Progenitor cell of endocrine pancreas (in vitro differentiated cells): ENCODE results near the gene CD300H. TPM values are rescaled to one million over a fixed set of nuclear protein-coding genes. Genes with fewer than 3 reads are reported as not detected.

Experiments
- DNase-seq: peaks from one replicate; pipeline ENCODE4 v3.0.0; 2021; ENCODE audit warnings: low spot score; ENCODE audit not compliant: unreplicated experiment
- H3K27ac Mint-ChIP-seq: 2 replicates; pipeline ENCODE4 v1.8.0; 2021; ENCODE audit warnings: mild to moderate bottlenecking, moderate library complexity, mixed read lengths
- H3K27me3 Mint-ChIP-seq: 2 replicates; pipeline ENCODE4 v1.8.0; 2021; ENCODE audit warnings: mixed read lengths
- H3K36me3 Mint-ChIP-seq: 2 replicates; pipeline ENCODE4 v1.8.0; 2022; ENCODE audit warnings: mixed read lengths; ENCODE audit not compliant: insufficient read depth
- H3K4me1 Mint-ChIP-seq: 2 replicates; pipeline ENCODE4 v1.8.0; 2021; ENCODE audit warnings: low read depth, mixed read lengths
- H3K4me3 Mint-ChIP-seq: 2 replicates; pipeline ENCODE4 v1.8.0; 2021; ENCODE audit warnings: low read depth, mild to moderate bottlenecking, moderate library complexity, mixed read lengths
- H3K9me3 Mint-ChIP-seq: 2 replicates; pipeline ENCODE4 v1.8.0; 2021; ENCODE audit warnings: low read depth, mixed read lengths
- CTCF ChIP-seq: fragments of 200-600 bp; sonication (generic); IDR thresholded peaks from one replicate; pipeline ENCODE4 v1.5.0; 2021; ENCODE audit warnings: antibody characterized with exemption, mild to moderate bottlenecking; ENCODE audit not compliant: unreplicated experiment
- long read RNA-seq: library from polyadenylated mRNA; unstranded; transcript quantifications from one replicate; pipeline ENCODE4 v2.0.0, GENCODE V29; 2020
- total RNA-seq: library from RNA; stranded (reverse); gene quantifications from 2 replicates; pipeline ENCODE4 v1.2.1, GENCODE V29; 2021

Gene CD300H
- total RNA-seq, result not detected in 2 replicates
- long read RNA-seq, result 0 reads

- peaks cover 37% of the 10 kb centered on the region for H3K27me3 Mint-ChIP-seq
- H3K27ac Mint-ChIP-seq, result no peak within 1 kb of the TSS
- no peak for TF ChIP-seq CTCF
- H3K9me3 Mint-ChIP-seq, result no peaks in the 10 kb centered on the region
- no peak within 1 kb of the TSS for H3K4me3 Mint-ChIP-seq
- H3K4me1 Mint-ChIP-seq, result no peaks in the 10 kb centered on the region
- no peaks in the 10 kb centered on the region for H3K36me3 Mint-ChIP-seq
- DNase-seq, result no peak
These were observed at the start of gene CD300H for GRCh38 chr17:74567397-74567796. Gene CD300H (minus strand): TSS chr17:74567509.

DNA sequence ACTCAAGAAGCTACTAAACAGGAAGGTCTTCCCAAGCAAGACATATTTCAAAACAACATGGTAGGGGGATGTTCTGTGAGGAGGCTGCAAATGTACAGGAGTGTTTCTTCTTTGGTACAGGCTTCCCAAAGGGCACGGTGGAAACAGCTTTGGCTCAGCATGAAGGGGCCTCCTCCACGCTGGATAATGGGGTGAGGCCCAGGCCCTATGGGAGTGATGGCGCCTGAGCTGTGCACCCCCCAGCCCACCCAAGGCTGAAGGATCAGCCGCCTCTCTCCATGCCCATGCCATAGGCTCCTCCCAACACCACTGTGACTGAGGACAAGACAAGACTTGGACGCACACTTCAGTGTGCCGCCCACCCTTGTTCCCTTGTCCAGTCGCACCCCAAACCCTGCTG is 49.4 kb upstream of the CD300H start:
- Mint-ChIP-seq H3K27me3 (peaks cover 50% of the 10 kb centered on the region), H3K4me3 (no peak overlapping the region), H3K27ac (no peak overlapping the region), H3K9me3 (no peaks in the 10 kb centered on the region), H3K4me1 (no peaks in the 10 kb centered on the region), H3K36me3 (no peaks in the 10 kb centered on the region)
- no peak for DNase-seq
- TF ChIP-seq CTCF, result no peak

GRCh38 chr17:74612046-74612445 is 44.7 kb upstream of the CD300H start:
- DNase-seq, result no peak
- peaks cover 42% of the 10 kb centered on the region for H3K27me3 Mint-ChIP-seq
- H3K9me3 Mint-ChIP-seq, result no peaks in the 10 kb centered on the region
- no peaks in the 10 kb centered on the region for H3K4me1 Mint-ChIP-seq
- H3K4me3 Mint-ChIP-seq, result no peak overlapping the region
- TF ChIP-seq CTCF, result no peak
- no peaks in the 10 kb centered on the region for H3K36me3 Mint-ChIP-seq
- H3K27ac Mint-ChIP-seq, result no peak overlapping the region

DNA sequence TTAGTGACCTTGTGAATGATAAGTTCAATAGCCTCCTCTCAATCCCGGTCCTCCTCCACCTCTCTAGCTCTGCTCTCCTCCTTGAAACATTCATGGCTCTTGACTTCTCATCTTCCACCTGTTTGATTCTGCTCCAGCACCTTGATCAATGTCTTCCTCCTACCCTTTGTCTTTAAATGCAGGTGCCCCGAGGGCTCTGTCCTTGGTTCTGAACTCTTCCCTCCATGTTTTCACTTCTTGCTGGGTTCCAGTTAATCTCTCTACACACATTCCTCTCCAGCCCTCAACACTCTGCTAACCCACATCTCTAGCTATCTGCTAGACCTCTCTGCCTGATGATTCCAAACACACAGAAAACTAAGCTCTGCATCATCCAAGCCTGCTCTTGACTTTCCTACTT is 42.8 kb upstream of the CD300H start:
- H3K36me3 Mint-ChIP-seq, result no peaks in the 10 kb centered on the region

DNA sequence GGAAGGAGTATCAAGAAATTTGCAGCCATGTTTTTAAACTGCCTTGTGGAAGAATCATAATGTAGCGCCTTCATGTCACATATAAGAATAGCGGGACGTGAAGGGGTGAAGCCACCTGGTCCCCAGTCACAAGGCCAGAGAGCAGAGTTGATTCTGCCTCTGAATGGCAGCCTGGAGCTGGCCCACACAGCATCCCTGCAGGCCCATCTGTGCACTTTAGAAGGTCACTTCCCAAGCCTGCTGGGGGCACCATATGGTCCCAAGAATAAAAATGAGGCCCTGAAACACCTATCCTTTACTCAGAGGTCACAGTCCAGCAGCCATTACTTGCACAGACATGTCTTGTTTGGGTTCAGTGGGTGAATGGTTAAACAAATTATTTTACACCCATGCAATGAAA is 41.2 kb upstream of the CD300H start:
- Mint-ChIP-seq H3K9me3 (no peaks in the 10 kb centered on the region), H3K4me1 (no peaks in the 10 kb centered on the region), H3K27ac (no peak overlapping the region), H3K4me3 (no peak overlapping the region), H3K27me3 (peaks cover 32% of the 10 kb centered on the region), H3K36me3 (no peaks in the 10 kb centered on the region)
- no peak for TF ChIP-seq CTCF
- DNase-seq, result no peak

More for the DNA sequence above, 42.8 kb upstream of the CD300H start:
- DNase-seq, result no peak
- no peaks in the 10 kb centered on the region for H3K4me1 Mint-ChIP-seq
- H3K4me3 Mint-ChIP-seq, result no peak overlapping the region
- no peak overlapping the region for H3K27ac Mint-ChIP-seq
- H3K27me3 Mint-ChIP-seq, result peaks cover 33% of the 10 kb centered on the region
- TF ChIP-seq CTCF, result no peak
- no peaks in the 10 kb centered on the region for H3K9me3 Mint-ChIP-seq
